ENCODE measurements around the gene MET. TPM values are rescaled to one million over a fixed set of nuclear protein-coding genes. Genes with fewer than 3 reads are reported as not detected.

Gene MET
- total and polyA plus RNA-seq, 8 donors, result 2.0 to 23.5 (median 13.4) TPM

GRCh38 chr7:116828281-116828680 is 156.3 kb downstream of the MET start:
- H3K36me3 ChIP-seq, result no peaks in the 10 kb centered on the region
- H3K27me3 ChIP-seq, result no peaks in the 10 kb centered on the region
- ATAC-seq (no peak), DNase-seq (no peak), FAIRE-seq (no peak)
- no peak overlapping the region for H3K4me3 ChIP-seq
- no peaks in the 10 kb centered on the region for H3K4me1 ChIP-seq
- WGBS, 2 donors, result 92 to 94% methylated on average over 4 of the region's 4 CpGs
- no peak overlapping the region for H3K27ac ChIP-seq
- no peaks in the 10 kb centered on the region for H3K9me3 ChIP-seq
- intact Hi-C loops (cut with DNase I), result no loop called here
- no peak for TF ChIP-seq CTCF (IDR thresholded peaks at IDR 0.05)

GRCh38 chr7:116829041-116829440 is 157.0 kb downstream of the MET start:
- no peaks in the 10 kb centered on the region for H3K36me3 ChIP-seq
- no peaks in the 10 kb centered on the region for H3K4me1 ChIP-seq
- no peak overlapping the region for H3K4me3 ChIP-seq
- no peaks in the 10 kb centered on the region for H3K27me3 ChIP-seq
- 84 to 94% methylated on average over 3 of the region's 3 CpGs for WGBS, 2 donors
- no peak for FAIRE-seq
- no peaks in the 10 kb centered on the region for H3K9me3 ChIP-seq
- intact Hi-C loops (cut with DNase I), result no loop called here
- TF ChIP-seq CTCF (IDR thresholded peaks at IDR 0.05), result no peak
- ATAC-seq, result no peak
- DNase-seq, result no peak
- no peak overlapping the region for H3K27ac ChIP-seq

- no peaks in the 10 kb centered on the region for H3K27me3 ChIP-seq
- no peak for FAIRE-seq
- H3K36me3 ChIP-seq, result no peaks in the 10 kb centered on the region
- intact Hi-C loops (cut with DNase I), result no loop called here
- no peak overlapping the region for H3K27ac ChIP-seq
- H3K9me3 ChIP-seq, result no peaks in the 10 kb centered on the region
- H3K4me3 ChIP-seq, result no peak overlapping the region
- TF ChIP-seq CTCF (IDR thresholded peaks at IDR 0.05), result no peak
- no peak for DNase-seq
- peak in 2 of 4 donors; percentile 24 to 51 for ATAC-seq
- no peaks in the 10 kb centered on the region for H3K4me1 ChIP-seq
These were observed 157.5 kb downstream of the MET start for GRCh38 chr7:116829493-116829892.

- FAIRE-seq, result no peak
- DNase-seq, result no peak
- intact Hi-C loops (cut with DNase I), result no loop called here
- TF ChIP-seq CTCF (IDR thresholded peaks at IDR 0.05), result no peak
- Histone ChIP-seq H3K4me3 (no peak overlapping the region), H3K27ac (no peak overlapping the region), H3K27me3 (no peaks in the 10 kb centered on the region), H3K9me3 (no peaks in the 10 kb centered on the region), H3K36me3 (no peaks in the 10 kb centered on the region), H3K4me1 (no peaks in the 10 kb centered on the region)
- no peak for ATAC-seq
- 72 to 88% methylated on average over 2 of the region's 2 CpGs for WGBS, 2 donors
These were observed 160.7 kb downstream of the MET start for GRCh38 chr7:116832692-116833091.

- FAIRE-seq, result no peak
- Histone ChIP-seq H3K9me3 (no peaks in the 10 kb centered on the region), H3K27ac (no peak overlapping the region), H3K4me1 (no peaks in the 10 kb centered on the region), H3K4me3 (no peak overlapping the region), H3K27me3 (no peaks in the 10 kb centered on the region), H3K36me3 (no peaks in the 10 kb centered on the region)
- intact Hi-C loops (cut with DNase I), result no loop called here
- peak in 1 of 6 donors; percentile 18 for DNase-seq
- ATAC-seq, result no peak
- TF ChIP-seq CTCF (IDR thresholded peaks at IDR 0.05), result no peak
- 54 to 56% methylated on average over 9 of the region's 9 CpGs for WGBS, 2 donors
These were observed 163.0 kb downstream of the MET start for GRCh38 chr7:116834815-116835504.
